K562 (cell line): ENCODE measurements around the gene VKORC1. TPM values are rescaled to one million over a fixed set of nuclear protein-coding genes. Genes with fewer than 3 reads are reported as not detected.

Source experiments
- EP400 ChIP-seq: fragments of 450-650 bp; IDR thresholded peaks from 2 replicates; pipeline ENCODE4 v1.6.1; 2017; ENCODE audit warnings: antibody characterized with exemption, mild to moderate bottlenecking, moderate library complexity
- ETV6 ChIP-seq, 3 experiments: fragments of 150-350 bp in 1 of 3; sonication (generic) in 1 of 3; formaldehyde crosslinking in 1 of 3; IDR thresholded peaks; 2 replicates each; pipeline versions ENCODE4 v1.6.1 to v1.8.0; 2014 to 2022; ENCODE audit warnings: borderline replicate concordance in 2 of 3, low read depth in 2 of 3, antibody characterized with exemption in 1 of 3, low read length in 1 of 3, mild to moderate bottlenecking in 1 of 3, missing genetic modification reagents in 1 of 3
- HOXB6 ChIP-seq: fragments of 250-450 bp; sonication (Bioruptor Pico); IDR thresholded peaks from 2 replicates; pipeline ENCODE4 v1.5.1; 2022; ENCODE audit warnings: mild to moderate bottlenecking, borderline replicate concordance
- JUND ChIP-seq, 2 experiments: IDR thresholded peaks; 2 replicates in 1 of 2; 3 replicates in 1 of 2; pipeline ENCODE4 v1.6.1; 2011; ENCODE audit warnings: borderline replicate concordance in 2 of 2, low read depth in 2 of 2, low read length in 2 of 2, improper control_type of control experiment in 1 of 2, missing biosample characterization in 1 of 2, missing genetic modification characterization in 1 of 2, missing genetic modification reagents in 1 of 2
- MEIS2 ChIP-seq: fragments of 450-650 bp; IDR thresholded peaks from 2 replicates; pipeline ENCODE4 v1.6.1; 2014; ENCODE audit warnings: mild to moderate bottlenecking; ENCODE audit not compliant: partially characterized antibody
- NBN ChIP-seq: fragments of 450-650 bp; IDR thresholded peaks from 2 replicates; pipeline ENCODE4 v1.6.1; 2016; ENCODE audit warnings: low read depth, mild to moderate bottlenecking
- NFE2 ChIP-seq: IDR thresholded peaks from 2 replicates; pipeline ENCODE4 v1.6.1; 2014; ENCODE audit warnings: antibody characterized with exemption, low read depth
- TEAD4 ChIP-seq, 2 experiments: sonication (generic) in 1 of 2; formaldehyde crosslinking in 1 of 2; IDR thresholded peaks; 2 replicates each; pipeline versions ENCODE4 v1.6.1 to v1.8.0; 2012 to 2022; ENCODE audit warnings: borderline replicate concordance in 1 of 2, inconsistent platforms in 1 of 2, low read length in 1 of 2, mild to moderate bottlenecking in 1 of 2, missing genetic modification reagents in 1 of 2
- ZBTB34 ChIP-seq: fragments of 250-450 bp; sonication (Bioruptor Pico); IDR thresholded peaks from 2 replicates; pipeline ENCODE4 v1.8.0; 2021; ENCODE audit warnings: mild to moderate bottlenecking, moderate library complexity
- ZBTB8A ChIP-seq: fragments of 450-650 bp; IDR thresholded peaks from 2 replicates; pipeline ENCODE4 v1.6.1; 2018; ENCODE audit warnings: mild to moderate bottlenecking, moderate library complexity; ENCODE audit not compliant: partially characterized antibody
- polyA plus RNA-seq, 8 experiments: library from polyadenylated mRNA; depleted of rRNA in 4 of 8; stranded (reverse) in 5 of 8; unstranded in 3 of 8; fragments of >200 nt; fragmentation: Nextera tagmentation in 2 of 8; fragmentation: Illumina TruSeq in 1 of 8; extraction: Ambion mirVana in 2 of 8; extraction: Trizol in 1 of 8; gene quantifications; 2 replicates each; pipeline versions ENCODE4 v1.2.1 to v1.2.3, GENCODE V29; 2011 to 2014; ENCODE audit warnings: inconsistent platforms in 1 of 8, missing spikeins in 1 of 8
- total RNA-seq, 7 experiments: library from RNA; depleted of rRNA in 6 of 7; stranded (reverse); fragments of >200 nt in 6 of 7; fragmentation: Illumina TruSeq in 2 of 7; extraction: Trizol in 2 of 7; gene quantifications; 2 replicates each; pipeline versions ENCODE4 v1.2.1 to v1.2.3, GENCODE V29; 2011 to 2021; ENCODE audit warnings: low replicate concordance in 1 of 7
- TF ChIP-seq, protein P1 (sequence below): fragments of 450-650 bp; IDR thresholded peaks from 2 replicates; pipeline ENCODE4 v1.6.1; 2018; ENCODE audit warnings: mild to moderate bottlenecking, low read depth; ENCODE audit not compliant: partially characterized antibody
- TF ChIP-seq, protein P2 (sequence below), 2 experiments: fragments of 250-450 bp in 1 of 2; fragments of 450-650 bp in 1 of 2; sonication (Bioruptor Pico) in 1 of 2; IDR thresholded peaks; 2 replicates each; pipeline versions ENCODE4 v1.6.1 to v1.8.0; 2016 to 2021; ENCODE audit warnings: mild to moderate bottlenecking in 2 of 2, moderate library complexity in 2 of 2, missing compliant biosample characterization in 1 of 2, missing genetic modification characterization in 1 of 2
- TF ChIP-seq, protein P3 (sequence below), 2 experiments: IDR thresholded peaks in 1 of 2; conservative IDR thresholded peaks in 1 of 2; 2 replicates each; pipeline ENCODE4 v1.6.1; 2016; ENCODE audit warnings: low read depth in 2 of 2, mild to moderate bottlenecking in 1 of 2, missing compliant biosample characterization in 1 of 2, missing genetic modification characterization in 1 of 2, moderate library complexity in 1 of 2
- TF ChIP-seq, protein P4 (sequence below): fragments of 200-800 bp; sonication (Bioruptor generic); IDR thresholded peaks from 2 replicates; pipeline ENCODE4 v1.6.1; 2017; ENCODE audit warnings: missing genetic modification characterization, missing compliant biosample characterization

Gene VKORC1
- total and polyA plus RNA-seq, 9 of the 15 experiments (the other 6 are each of a cell fraction or from before 2014, with no cell fraction given), result 30.0 to 119 (median 62.1) TPM

- peak; percentile 62; the same call in 1 of the 2 replicates for TF ChIP-seq TEAD4 (IDR thresholded peaks at IDR 0.05; ENCODE audit: low read length)
- TF ChIP-seq TEAD4 (CRISPR knock-in tag; IDR thresholded peaks at IDR 0.05; ENCODE audit: borderline replicate concordance), result no peak
- TF ChIP-seq, protein P1, sequence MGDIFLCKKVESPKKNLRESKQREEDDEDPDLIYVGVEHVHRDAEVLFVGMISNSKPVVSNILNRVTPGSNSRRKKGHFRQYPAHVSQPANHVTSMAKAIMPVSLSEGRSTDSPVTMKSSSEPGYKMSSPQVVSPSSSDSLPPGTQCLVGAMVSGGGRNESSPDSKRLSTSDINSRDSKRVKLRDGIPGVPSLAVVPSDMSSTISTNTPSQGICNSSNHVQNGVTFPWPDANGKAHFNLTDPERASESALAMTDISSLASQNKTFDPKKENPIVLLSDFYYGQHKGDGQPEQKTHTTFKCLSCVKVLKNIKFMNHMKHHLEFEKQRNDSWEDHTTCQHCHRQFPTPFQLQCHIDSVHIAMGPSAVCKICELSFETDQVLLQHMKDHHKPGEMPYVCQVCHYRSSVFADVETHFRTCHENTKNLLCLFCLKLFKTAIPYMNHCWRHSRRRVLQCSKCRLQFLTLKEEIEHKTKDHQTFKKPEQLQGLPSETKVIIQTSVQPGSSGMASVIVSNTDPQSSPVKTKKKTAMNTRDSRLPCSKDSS, result no peak
- 0 out of 2 replicates have a peak, but pooled peaks have one; percentile 37 for TF ChIP-seq EP400
- TF ChIP-seq, protein P2, sequence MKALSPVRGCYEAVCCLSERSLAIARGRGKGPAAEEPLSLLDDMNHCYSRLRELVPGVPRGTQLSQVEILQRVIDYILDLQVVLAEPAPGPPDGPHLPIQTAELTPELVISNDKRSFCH (CRISPR knock-in tag; IDR thresholded peaks at IDR 0.05), result no peak
- TF ChIP-seq, protein P2 (tag; IDR thresholded peaks at IDR 0.05), result peak; percentile 88; the same call in 1 of the 2 replicates
- TF ChIP-seq ZBTB8A, result no peak
- TF ChIP-seq, protein P3, sequence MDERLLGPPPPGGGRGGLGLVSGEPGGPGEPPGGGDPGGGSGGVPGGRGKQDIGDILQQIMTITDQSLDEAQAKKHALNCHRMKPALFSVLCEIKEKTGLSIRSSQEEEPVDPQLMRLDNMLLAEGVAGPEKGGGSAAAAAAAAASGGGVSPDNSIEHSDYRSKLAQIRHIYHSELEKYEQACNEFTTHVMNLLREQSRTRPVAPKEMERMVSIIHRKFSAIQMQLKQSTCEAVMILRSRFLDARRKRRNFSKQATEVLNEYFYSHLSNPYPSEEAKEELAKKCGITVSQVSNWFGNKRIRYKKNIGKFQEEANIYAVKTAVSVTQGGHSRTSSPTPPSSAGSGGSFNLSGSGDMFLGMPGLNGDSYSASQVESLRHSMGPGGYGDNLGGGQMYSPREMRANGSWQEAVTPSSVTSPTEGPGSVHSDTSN (CRISPR knock-in tag; IDR thresholded peaks at IDR 0.05; ENCODE audit: low read depth), result no peak
- TF ChIP-seq, protein P3 (tag; conservative IDR thresholded peaks at IDR 0.05; ENCODE audit: low read depth), result no peak
- TF ChIP-seq MEIS2, result peak; percentile 31
- TF ChIP-seq ZBTB34 (CRISPR knock-in tag), result no peak
- peak; percentile 82 for TF ChIP-seq NFE2
- TF ChIP-seq ETV6 (IDR thresholded peaks at IDR 0.05; ENCODE audit: borderline replicate concordance in 1 of 2, low read depth in 2 of 2, low read length in 1 of 2), result peak in 1 of 2 experiments; percentile 81; a peak in 1 of 4 replicates
- no peak for TF ChIP-seq ETV6 (CRISPR knock-in tag; IDR thresholded peaks at IDR 0.05; ENCODE audit: borderline replicate concordance)
- no peak for TF ChIP-seq HOXB6
- TF ChIP-seq JUND (IDR thresholded peaks at IDR 0.05; ENCODE audit: borderline replicate concordance, low read depth, low read length), result peak; percentile 45; the same call in 1 of the 2 replicates
- TF ChIP-seq JUND (tag; IDR thresholded peaks at IDR 0.05; ENCODE audit: borderline replicate concordance, low read depth, low read length), result peak; percentile 63; the same call in 1 of the 3 replicates
- TF ChIP-seq, protein P4, sequence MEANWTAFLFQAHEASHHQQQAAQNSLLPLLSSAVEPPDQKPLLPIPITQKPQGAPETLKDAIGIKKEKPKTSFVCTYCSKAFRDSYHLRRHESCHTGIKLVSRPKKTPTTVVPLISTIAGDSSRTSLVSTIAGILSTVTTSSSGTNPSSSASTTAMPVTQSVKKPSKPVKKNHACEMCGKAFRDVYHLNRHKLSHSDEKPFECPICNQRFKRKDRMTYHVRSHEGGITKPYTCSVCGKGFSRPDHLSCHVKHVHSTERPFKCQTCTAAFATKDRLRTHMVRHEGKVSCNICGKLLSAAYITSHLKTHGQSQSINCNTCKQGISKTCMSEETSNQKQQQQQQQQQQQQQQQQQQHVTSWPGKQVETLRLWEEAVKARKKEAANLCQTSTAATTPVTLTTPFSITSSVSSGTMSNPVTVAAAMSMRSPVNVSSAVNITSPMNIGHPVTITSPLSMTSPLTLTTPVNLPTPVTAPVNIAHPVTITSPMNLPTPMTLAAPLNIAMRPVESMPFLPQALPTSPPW (CRISPR knock-in tag), result peak; percentile 46; the same call in 1 of the 2 replicates
- TF ChIP-seq NBN, result peak; percentile 42; the same call in 1 of the 2 replicates
Observed at GRCh38 chr16:31128711-31129567, 34.3 kb upstream of the VKORC1 start (continued).
